ENCODE results near the gene GALNT10. TPM values are rescaled to one million over a fixed set of nuclear protein-coding genes. Genes with fewer than 3 reads are reported as not detected.
A peak's percentile ranks its signal among the peaks of the same experiment; 100 is the strongest.

Gene GALNT10
- total and polyA plus RNA-seq, 9 of the 15 experiments (the other 6 are each of a cell fraction or from before 2014, with no cell fraction given), result 4.6 to 37.1 (median 13.3) TPM

- TF ChIP-seq MBD1 (CRISPR knock-in tag; IDR thresholded peaks at IDR 0.05), result no peak
Observed at GRCh38 chr5:154210163-154210562, 19.6 kb downstream of the GALNT10 start (continued).

- CTCF ChIA-PET (ENCODE audit: low intra/inter-chr PET ratio), result no interaction called here
- no peak for DNase-seq (ENCODE audit: extremely low read depth in 1 of 4, low spot score in 3 of 4)
- intact Hi-C loops (cut with micrococcal nuclease), result no loop called here
- Histone ChIP-seq H3K79me2 (ENCODE audit: control insufficient read depth, insufficient read depth, low read length) (no peaks in the 10 kb centered on the region), H3K4me2 (ENCODE audit: insufficient read depth, low read length) (no peak overlapping the region), H3K27me3 (ENCODE audit: control insufficient read depth in 2 of 2, insufficient read depth in 2 of 2, low read length in 2 of 2) (no peaks in the 10 kb centered on the region), H2AFZ (ENCODE audit: low read depth, low read length) (no peak overlapping the region), H4K20me1 (replicated peaks; ENCODE audit: control insufficient read depth, insufficient read depth, low read length) (no peaks in the 10 kb centered on the region), H3K9ac (ENCODE audit: insufficient read depth in 1 of 2, low read depth in 2 of 2, low read length in 2 of 2) (no peak overlapping the region; a peak in 1 of 4 replicates), H3K9me3 (replicated peaks; ENCODE audit: control insufficient read depth, insufficient read depth, low read depth, low read length) (no peaks in the 10 kb centered on the region), H3K4me3 (no peak overlapping the region), H3K4me1 (replicated peaks in 1 of 2; ENCODE audit: control insufficient read depth in 2 of 2, insufficient read depth in 2 of 2, low read length in 2 of 2) (peaks cover 0 to under 1% of the 10 kb centered on the region in 2 experiments; a peak in 3 of 5 replicates), H3K9me1 (ENCODE audit: control insufficient read depth, insufficient read depth, low read length) (no peaks in the 10 kb centered on the region), H3K36me3 (ENCODE audit: control insufficient read depth, insufficient read depth, low read length) (peaks cover 3% of the 10 kb centered on the region; the same call in 2 of the 3 replicates), H3K27ac (ENCODE audit: extremely low read depth, low read depth, low read length) (no peak overlapping the region)
- in situ Hi-C loops (cut with MboI), result no loop called here
- 89% methylated on average over 7 of the region's 7 CpGs for WGBS (ENCODE audit: insufficient coverage, low coverage, missing lambda C conversion rate)
- no peak for ATAC-seq
- no TSS peak for BruUV-seq (replicated peaks)
- no peak for TF ChIP-seq ETS1 (conservative IDR thresholded peaks at IDR 0.05; ENCODE audit: control insufficient read depth, low read depth, low read length)
- peak; percentile 31 for TF ChIP-seq MEIS2 (IDR thresholded peaks at IDR 0.05; ENCODE audit: partially characterized antibody)
- TF ChIP-seq NCOA4 (IDR thresholded peaks at IDR 0.05; ENCODE audit: partially characterized antibody), result no peak
- no peak for TF ChIP-seq JUNB (CRISPR knock-in tag; conservative IDR thresholded peaks at IDR 0.05)
- TF ChIP-seq KDM5B (IDR thresholded peaks at IDR 0.05; ENCODE audit: insufficient replicate concordance, low read depth, low read length), result no peak
- TF ChIP-seq SREBF1 (IDR thresholded peaks at IDR 0.05; ENCODE audit: borderline replicate concordance, low read depth, low read length), result no peak
- POLR2A ChIA-PET, result no interaction called here
- FAIRE-seq, result no peak
Observed at GRCh38 chr5:154211641-154212390, 21.3 kb downstream of the GALNT10 start.

All from K562 (cell line).